Ectodermal cell (in vitro differentiated cells): ENCODE results near the gene FXYD2.

Experiments
- H3K27ac ChIP-seq: 2 replicates; pipeline ENCODE4 v1.7.0; 2013; ENCODE audit warnings: mild to moderate bottlenecking, low read depth, low read length; ENCODE audit not compliant: insufficient read depth, poor library complexity, severe bottlenecking
- H3K27me3 ChIP-seq: 2 replicates; pipeline ENCODE4 v1.7.0; 2013; ENCODE audit warnings: mild to moderate bottlenecking, low read length; ENCODE audit not compliant: insufficient read depth, control insufficient read depth, poor library complexity, severe bottlenecking
- H3K36me3 ChIP-seq: one replicate; pipeline ENCODE4 v1.7.0; 2013; ENCODE audit warnings: low read length; ENCODE audit not compliant: control insufficient read depth, insufficient read depth
- H3K4me1 ChIP-seq: one replicate; pipeline ENCODE4 v1.7.0; 2013; ENCODE audit warnings: low read length; ENCODE audit not compliant: control insufficient read depth, insufficient read depth
- H3K4me3 ChIP-seq: 2 replicates; pipeline ENCODE4 v1.7.0; 2013; ENCODE audit warnings: low read depth, low read length, control low read depth; ENCODE audit not compliant: insufficient read depth
- H3K9me3 ChIP-seq: 2 replicates; pipeline ENCODE4 v1.7.0; 2013; ENCODE audit warnings: mild to moderate bottlenecking, low read length, moderate library complexity; ENCODE audit not compliant: control insufficient read depth
- WGBS, 2 experiments: methylation state at CpG; one replicate each; pipeline ENCODE4 v1.1.7; 2013; ENCODE audit warnings: missing lambda C conversion rate in 2 of 2; 5-methylcytosine and 5-hydroxymethylcytosine counted together

Gene FXYD2

DNA sequence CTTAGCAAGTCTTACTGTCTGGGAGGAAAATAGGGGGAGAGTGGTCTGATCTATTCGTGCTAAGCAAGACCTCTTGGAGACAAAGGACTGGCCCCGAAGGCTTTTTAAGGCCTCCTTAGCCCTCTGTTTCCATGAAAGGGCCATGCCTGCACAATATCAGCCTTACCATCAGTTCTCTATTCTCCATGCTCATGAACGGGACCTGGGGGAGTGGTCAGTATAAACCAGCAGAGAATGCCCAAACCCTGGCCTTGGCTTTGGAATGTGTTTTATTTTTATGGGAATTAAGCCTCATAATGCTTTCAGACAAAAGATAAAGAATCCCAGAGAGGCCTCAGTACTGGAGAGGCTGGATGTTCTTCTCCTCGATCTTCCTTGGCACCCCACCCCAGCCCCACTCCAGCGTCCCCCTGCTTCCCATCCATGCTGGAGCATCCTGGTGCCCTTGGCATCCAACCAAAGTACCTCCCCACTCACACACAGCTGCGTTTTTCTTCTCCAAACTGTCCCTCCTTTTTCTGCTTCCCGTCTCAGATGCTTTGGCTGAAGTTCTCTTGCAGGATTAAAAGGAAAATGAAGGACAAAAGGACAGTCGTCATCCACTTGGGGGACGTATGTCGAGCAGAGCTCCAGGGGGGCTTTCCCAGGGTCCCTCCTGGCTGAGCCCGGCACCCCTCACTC is 33.3 kb upstream of the FXYD2 start:
- H3K27ac ChIP-seq = no peak overlapping the region
- H3K9me3 ChIP-seq = no peaks in the 10 kb centered on the region
- WGBS, 2 experiments = 91% methylated on average over 11 of the region's 11 CpGs
- no peak overlapping the region for H3K4me3 ChIP-seq
- no peaks in the 10 kb centered on the region for H3K27me3 ChIP-seq
- H3K4me1 ChIP-seq = peaks cover 21% of the 10 kb centered on the region
- H3K36me3 ChIP-seq = no peaks in the 10 kb centered on the region

DNA sequence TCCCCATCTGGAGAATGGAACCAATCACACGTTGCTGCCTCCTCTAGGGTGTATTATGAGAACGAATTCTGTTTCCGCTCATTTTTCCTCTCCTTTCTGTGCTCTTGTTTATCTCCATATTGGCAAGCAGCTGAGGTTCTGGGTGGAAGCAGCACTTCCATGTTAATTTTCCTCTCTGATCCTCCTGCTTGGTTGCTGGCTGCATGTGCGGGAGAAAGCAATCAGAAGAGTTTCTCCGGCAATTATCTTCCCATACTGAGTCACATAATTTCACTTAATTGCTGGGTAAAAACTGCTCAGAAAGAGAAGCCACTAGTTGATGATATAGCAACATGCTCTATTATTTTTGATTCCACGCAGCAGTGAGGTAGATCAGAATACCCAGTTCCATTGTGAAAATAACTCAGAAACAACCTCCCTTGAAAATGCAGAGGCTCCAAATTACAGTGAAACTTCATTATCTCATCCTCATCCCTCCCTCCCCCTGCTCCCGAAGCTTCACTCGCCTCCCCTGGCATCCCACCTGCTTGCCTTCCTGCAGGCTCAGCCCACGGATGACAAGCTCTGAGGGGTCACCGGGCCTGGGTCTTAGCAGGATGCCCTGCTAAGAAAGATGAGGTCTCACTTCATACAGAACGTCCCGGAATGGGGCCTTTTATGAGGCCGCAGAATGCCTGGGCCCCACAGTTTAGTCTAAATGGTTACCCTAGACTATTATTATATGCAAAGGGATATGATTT is 31.5 kb upstream of the FXYD2 start:
- H3K27me3 ChIP-seq = no peaks in the 10 kb centered on the region
- H3K4me3 ChIP-seq = no peak overlapping the region
- no peaks in the 10 kb centered on the region for H3K36me3 ChIP-seq
- no peaks in the 10 kb centered on the region for H3K9me3 ChIP-seq
- H3K4me1 ChIP-seq = peaks cover 6% of the 10 kb centered on the region
- no peak overlapping the region for H3K27ac ChIP-seq
- WGBS, 2 experiments = 91 to 94% methylated on average over 13 of the region's 13 CpGs

DNA sequence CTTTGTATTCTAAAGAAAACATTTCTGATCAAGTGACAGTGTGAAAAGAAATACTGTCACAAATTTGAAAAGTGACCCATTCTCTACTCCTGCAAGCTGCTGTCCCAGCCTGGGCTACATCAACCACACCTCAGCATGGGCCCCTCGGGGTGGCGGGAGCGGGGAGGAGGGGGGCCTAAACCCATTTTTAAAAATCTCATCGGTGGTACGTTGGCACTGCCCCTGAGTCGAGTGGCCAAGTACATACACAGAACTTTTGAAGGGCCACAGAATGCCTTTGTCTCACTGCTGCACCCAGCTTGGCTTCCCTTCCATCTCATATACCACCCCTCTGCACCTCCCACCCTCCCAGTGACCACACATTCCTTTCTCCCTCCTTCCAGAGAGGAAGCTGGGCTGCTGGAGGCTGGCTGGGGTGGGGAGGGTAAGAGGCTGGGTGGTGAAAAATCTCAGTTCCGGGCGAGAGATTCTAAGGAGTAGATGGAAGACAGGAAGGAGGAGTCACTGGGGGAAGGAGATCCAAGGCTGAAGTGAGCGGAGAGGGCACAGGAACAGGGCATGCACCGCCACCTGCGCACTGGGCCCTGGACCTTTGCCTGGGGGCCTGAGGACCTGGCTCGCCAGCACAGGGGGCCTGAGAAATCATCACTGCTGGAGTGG is 30.8 kb upstream of the FXYD2 start:
- no peaks in the 10 kb centered on the region for H3K9me3 ChIP-seq
- no peaks in the 10 kb centered on the region for H3K36me3 ChIP-seq
- no peaks in the 10 kb centered on the region for H3K27me3 ChIP-seq
- H3K4me1 ChIP-seq = peaks cover 6% of the 10 kb centered on the region
- H3K4me3 ChIP-seq = no peak overlapping the region
- H3K27ac ChIP-seq = no peak overlapping the region
- WGBS, 2 experiments = 82 to 83% methylated on average over 12 of the region's 12 CpGs

DNA sequence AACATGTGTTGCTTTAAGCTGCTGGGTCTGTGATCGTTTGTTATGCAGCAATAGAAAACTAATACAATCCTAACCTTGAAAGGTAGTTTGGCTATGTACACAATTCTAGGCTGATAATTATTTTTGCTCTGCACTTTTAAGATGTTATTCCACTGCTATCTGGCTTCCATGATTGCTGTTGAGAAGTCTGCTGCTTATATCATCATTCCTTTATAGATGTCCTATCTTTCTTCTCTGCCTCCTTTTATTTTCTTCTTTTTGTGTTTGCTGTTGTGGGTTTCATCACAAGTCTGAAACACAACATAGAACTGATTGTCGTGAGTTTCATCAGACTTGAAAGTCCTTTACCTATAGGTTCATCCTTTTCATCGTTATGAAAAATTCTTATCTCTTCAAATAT is 27.8 kb upstream of the FXYD2 start:
- H3K27ac ChIP-seq = no peak overlapping the region
- peaks cover 6% of the 10 kb centered on the region for H3K4me1 ChIP-seq
- no peaks in the 10 kb centered on the region for H3K9me3 ChIP-seq
- no peaks in the 10 kb centered on the region for H3K36me3 ChIP-seq
- WGBS, 2 experiments = 62 to 97% methylated on average over 2 to 3 of the region's 3 CpGs
- H3K27me3 ChIP-seq = no peaks in the 10 kb centered on the region
- H3K4me3 ChIP-seq = no peak overlapping the region

DNA sequence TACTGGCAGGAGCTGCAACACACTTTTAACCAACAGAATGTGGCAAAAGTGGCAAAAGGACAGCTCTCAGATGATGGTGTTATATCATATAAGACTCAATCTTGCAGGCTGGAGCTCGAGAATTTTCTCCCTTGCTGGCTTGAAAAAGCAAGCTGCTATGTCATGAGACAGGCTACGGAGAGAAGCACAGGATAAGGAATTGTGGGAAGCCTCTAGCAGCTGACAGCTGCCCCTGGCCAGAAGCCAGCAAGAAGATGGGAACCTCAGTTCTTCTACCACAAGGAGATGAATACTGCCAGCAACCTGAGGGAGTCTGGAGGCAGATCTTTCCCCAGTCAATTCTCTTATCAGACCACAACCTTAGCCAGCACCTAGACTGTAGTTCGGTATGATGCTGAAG is 27.3 kb upstream of the FXYD2 start:
- Histone ChIP-seq H3K27me3 (no peaks in the 10 kb centered on the region), H3K4me1 (peaks cover 6% of the 10 kb centered on the region), H3K36me3 (no peaks in the 10 kb centered on the region), H3K4me3 (no peak overlapping the region), H3K9me3 (no peaks in the 10 kb centered on the region), H3K27ac (no peak overlapping the region)
- 85 to 89% methylated on average over 3 of the region's 3 CpGs for WGBS, 2 experiments

DNA sequence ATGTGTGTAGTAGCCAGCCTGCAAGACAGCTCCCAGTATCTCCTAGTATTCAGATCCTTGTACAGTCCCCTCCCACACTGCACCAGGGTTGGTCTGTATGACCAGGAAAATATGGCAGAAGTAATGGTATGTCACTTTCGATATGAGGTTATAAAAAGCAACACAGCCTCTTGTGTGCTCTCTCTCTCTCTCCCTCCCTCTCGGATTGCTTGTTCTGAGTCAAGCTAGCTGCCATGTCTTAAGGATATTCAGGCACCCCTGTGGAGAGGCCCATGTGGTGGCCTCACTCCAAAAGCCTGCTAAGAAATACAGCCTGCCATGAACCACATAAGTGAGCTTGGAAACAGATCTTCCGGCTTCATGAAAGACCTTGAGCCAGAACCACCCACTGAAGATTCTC is 26.6 kb upstream of the FXYD2 start:
- H3K27ac ChIP-seq = no peak overlapping the region
- WGBS, 2 experiments = 56 to 65% methylated on average over 3 of the region's 3 CpGs
- no peaks in the 10 kb centered on the region for H3K9me3 ChIP-seq
- H3K36me3 ChIP-seq = no peaks in the 10 kb centered on the region
- H3K4me1 ChIP-seq = peaks cover 6% of the 10 kb centered on the region
- no peak overlapping the region for H3K4me3 ChIP-seq
- H3K27me3 ChIP-seq = no peaks in the 10 kb centered on the region

DNA sequence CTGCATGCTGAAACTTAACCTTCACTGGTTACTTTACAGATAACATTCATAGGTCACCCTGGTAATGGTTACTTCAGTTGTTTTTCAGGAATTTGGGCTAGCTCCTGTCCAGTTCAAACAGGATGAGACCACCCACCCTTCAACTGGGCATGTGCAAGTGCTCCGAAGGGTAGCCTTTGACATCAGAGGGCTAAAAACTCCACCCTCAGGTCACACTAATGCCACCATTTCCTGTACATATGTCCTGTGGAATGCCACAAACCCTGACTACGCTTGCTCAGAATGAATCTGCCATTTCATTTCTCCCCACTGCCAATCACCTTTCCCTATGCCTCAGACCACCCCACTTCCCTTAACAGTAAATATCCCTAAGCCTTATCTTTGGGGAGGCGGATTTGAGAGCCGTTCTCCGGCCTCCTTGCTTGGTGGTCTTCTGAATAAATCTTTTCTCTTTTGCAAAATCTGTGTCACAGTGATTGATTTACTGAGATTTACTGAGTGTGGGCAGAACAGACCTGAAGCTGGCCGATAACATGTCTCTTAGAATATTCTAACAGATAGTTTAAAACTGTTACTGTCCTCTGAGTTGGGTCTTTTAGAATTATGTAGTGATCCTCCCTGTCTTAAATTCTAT is 25.4 kb upstream of the FXYD2 start:
- Histone ChIP-seq H3K9me3 (no peaks in the 10 kb centered on the region), H3K27ac (no peak overlapping the region), H3K4me1 (no peaks in the 10 kb centered on the region), H3K4me3 (no peak overlapping the region), H3K27me3 (no peaks in the 10 kb centered on the region), H3K36me3 (no peaks in the 10 kb centered on the region)
- 92 to 94% methylated on average over 6 of the region's 6 CpGs for WGBS, 2 experiments

DNA sequence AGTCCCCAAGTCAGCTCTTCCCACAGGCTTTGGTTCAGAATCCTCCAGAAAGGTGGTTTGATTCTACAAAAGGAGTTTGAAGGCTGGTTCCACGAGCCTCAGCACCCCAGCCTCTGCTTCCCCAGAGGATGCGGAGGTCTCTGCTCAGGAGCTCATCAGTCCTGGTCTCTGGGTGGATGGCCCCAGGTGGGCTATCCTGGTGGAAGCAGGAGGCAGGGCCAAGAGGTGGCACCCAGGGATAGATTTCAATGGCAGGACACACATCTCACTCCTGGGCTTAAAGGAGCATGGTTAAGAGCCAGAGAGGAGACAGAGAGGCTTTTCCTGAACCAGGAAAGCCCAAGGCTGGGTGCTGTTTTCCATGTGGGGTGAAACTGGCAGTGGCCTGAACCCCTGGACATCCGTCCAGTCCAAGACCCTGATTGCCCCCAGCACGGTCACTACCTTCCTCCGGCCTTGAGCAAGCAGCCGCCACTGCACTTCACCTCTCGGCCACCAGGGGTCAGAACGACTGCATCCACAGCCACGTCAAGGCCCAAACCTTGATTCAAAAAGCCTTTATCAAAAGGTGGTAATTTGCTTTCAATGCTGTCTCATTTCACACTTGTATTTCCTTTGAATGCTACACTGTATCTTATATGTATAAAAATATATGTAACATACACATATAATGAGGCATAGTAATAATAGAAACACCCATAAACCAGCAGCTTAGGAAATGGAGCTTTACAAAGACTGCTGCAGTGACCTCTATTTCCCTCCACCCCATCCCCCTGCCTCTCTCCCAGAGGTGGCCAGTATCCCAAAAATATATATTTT is 19.3 kb upstream of the FXYD2 start:
- WGBS, 2 experiments = 41 to 44% methylated on average over 9 of the region's 9 CpGs
- Histone ChIP-seq H3K9me3 (no peaks in the 10 kb centered on the region), H3K27me3 (no peaks in the 10 kb centered on the region), H3K4me1 (no peaks in the 10 kb centered on the region), H3K27ac (no peak overlapping the region), H3K36me3 (peaks cover 1% of the 10 kb centered on the region), H3K4me3 (no peak overlapping the region)

DNA sequence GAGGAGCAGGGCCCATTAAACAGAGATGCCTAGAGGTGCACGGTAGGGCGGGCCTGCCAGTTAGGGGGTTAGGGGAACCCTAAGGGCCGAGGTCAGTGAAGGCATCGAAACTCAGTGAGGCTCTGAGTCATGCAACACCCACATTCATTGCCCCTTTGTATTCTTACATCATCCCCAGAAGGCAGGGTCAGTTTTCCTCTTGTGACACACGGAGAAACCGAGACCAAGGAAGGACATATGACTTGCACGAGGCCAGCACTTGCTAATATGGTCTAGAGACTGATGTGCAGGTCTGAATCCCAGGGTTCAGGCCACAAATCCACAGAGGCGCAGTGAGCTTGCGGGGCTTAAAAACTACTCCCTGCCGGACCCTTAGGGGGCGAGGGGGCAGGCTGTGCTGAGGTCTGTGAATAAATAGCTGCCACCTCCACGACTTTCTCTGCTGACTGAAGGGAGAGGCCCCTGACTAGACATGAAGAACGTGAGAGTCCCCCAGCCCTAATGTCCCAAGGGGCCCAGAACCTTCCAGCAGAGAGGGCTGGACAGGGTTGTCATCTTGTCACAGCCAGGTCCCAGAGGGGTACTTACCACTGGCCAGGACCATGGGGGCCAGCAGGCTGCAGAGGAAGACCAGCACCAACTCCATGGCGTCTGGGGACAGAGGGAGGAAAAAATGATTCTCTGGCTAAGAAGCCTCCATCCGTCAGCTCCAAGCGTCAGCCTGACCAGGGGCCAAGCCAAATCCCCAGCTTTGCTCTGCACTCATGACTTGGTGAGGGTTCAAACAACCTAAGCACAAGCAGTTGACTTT is 17.8 kb upstream of the FXYD2 start:
- H3K4me1 ChIP-seq = no peaks in the 10 kb centered on the region
- no peak overlapping the region for H3K27ac ChIP-seq
- H3K9me3 ChIP-seq = no peaks in the 10 kb centered on the region
- no peaks in the 10 kb centered on the region for H3K27me3 ChIP-seq
- 84 to 85% methylated on average over 16 of the region's 16 CpGs for WGBS, 2 experiments
- H3K36me3 ChIP-seq = peaks cover 6% of the 10 kb centered on the region
- H3K4me3 ChIP-seq = no peak overlapping the region
